DND-41 (cell line): ENCODE data around the gene ZNF827.

Source experiments
- ATAC-seq: fragments of 200-7000 bp; cut with Tn5 transposase; 3 replicates; pipeline ENCODE4 v1.9.1; 2021; ENCODE audit warnings: low read depth; ENCODE audit not compliant: insufficient read depth
- DNase-seq: peaks from one replicate; pipeline ENCODE4 v3.0.0-alpha.2; 2020
- H2AFZ ChIP-seq: 2 replicates; pipeline ENCODE4 v1.6.0; 2012; ENCODE audit warnings: low read depth, low read length
- H3K27ac ChIP-seq: 2 replicates; pipeline ENCODE4 v1.5.1; 2012; ENCODE audit warnings: low read length, inconsistent platforms
- H3K27me3 ChIP-seq: fragments of 200-600 bp; sonication (generic); 2 replicates; pipeline ENCODE4 v1.6.0; 2012; ENCODE audit warnings: low read length, mild to moderate bottlenecking, inconsistent platforms; ENCODE audit not compliant: insufficient read depth, poor library complexity
- H3K36me3 ChIP-seq: 2 replicates; pipeline ENCODE4 v1.5.1; 2012; ENCODE audit warnings: low read length, inconsistent platforms; ENCODE audit not compliant: insufficient read depth
- H3K4me1 ChIP-seq: 2 replicates; pipeline ENCODE4 v1.5.1; 2012; ENCODE audit warnings: mild to moderate bottlenecking, low read length; ENCODE audit not compliant: insufficient read depth
- H3K4me2 ChIP-seq: 2 replicates; pipeline ENCODE4 v1.6.0; 2012; ENCODE audit warnings: mild to moderate bottlenecking, moderate library complexity, low read length, inconsistent platforms; ENCODE audit not compliant: insufficient read depth
- H3K4me3 ChIP-seq, 2 experiments: fragments of 200-600 bp in 1 of 2; shearing (Covaris generic) in 1 of 2; 2 replicates each; pipeline ENCODE4 v1.5.1; 2012 to 2016; ENCODE audit warnings: inconsistent platforms in 2 of 2, low read length in 2 of 2, mild to moderate bottlenecking in 2 of 2, low read depth in 1 of 2, moderate library complexity in 1 of 2
- H3K79me2 ChIP-seq: 2 replicates; pipeline ENCODE4 v1.6.0; 2012; ENCODE audit warnings: low read length, inconsistent platforms; ENCODE audit not compliant: insufficient read depth
- H3K9ac ChIP-seq: 2 replicates; pipeline ENCODE4 v1.6.0; 2012; ENCODE audit warnings: low read depth, mild to moderate bottlenecking, inconsistent platforms, low read length, moderate library complexity
- H3K9me3 ChIP-seq: 2 replicates; pipeline ENCODE4 v1.5.1; 2012; ENCODE audit warnings: low read length, moderate library complexity, mild to moderate bottlenecking, inconsistent platforms; ENCODE audit not compliant: insufficient read depth, severe bottlenecking
- H4K20me1 ChIP-seq: 2 replicates; pipeline ENCODE4 v1.6.0; 2012; ENCODE audit warnings: low read length; ENCODE audit not compliant: insufficient read depth
- EZH2 ChIP-seq: IDR thresholded peaks from 3 replicates; pipeline ENCODE4 v1.6.1; 2012; ENCODE audit warnings: borderline replicate concordance, low read depth, mild to moderate bottlenecking, moderate library complexity, low read length, inconsistent platforms; ENCODE audit not compliant: severe bottlenecking
- TF ChIP-seq, protein P1 (sequence below): IDR thresholded peaks from 2 replicates; pipeline ENCODE4 v1.5.1; 2012; ENCODE audit warnings: borderline replicate concordance, low read length, moderate library complexity, mild to moderate bottlenecking; ENCODE audit not compliant: poor library complexity, severe bottlenecking; ENCODE audit errors: extremely low read depth

Gene ZNF827

DNA sequence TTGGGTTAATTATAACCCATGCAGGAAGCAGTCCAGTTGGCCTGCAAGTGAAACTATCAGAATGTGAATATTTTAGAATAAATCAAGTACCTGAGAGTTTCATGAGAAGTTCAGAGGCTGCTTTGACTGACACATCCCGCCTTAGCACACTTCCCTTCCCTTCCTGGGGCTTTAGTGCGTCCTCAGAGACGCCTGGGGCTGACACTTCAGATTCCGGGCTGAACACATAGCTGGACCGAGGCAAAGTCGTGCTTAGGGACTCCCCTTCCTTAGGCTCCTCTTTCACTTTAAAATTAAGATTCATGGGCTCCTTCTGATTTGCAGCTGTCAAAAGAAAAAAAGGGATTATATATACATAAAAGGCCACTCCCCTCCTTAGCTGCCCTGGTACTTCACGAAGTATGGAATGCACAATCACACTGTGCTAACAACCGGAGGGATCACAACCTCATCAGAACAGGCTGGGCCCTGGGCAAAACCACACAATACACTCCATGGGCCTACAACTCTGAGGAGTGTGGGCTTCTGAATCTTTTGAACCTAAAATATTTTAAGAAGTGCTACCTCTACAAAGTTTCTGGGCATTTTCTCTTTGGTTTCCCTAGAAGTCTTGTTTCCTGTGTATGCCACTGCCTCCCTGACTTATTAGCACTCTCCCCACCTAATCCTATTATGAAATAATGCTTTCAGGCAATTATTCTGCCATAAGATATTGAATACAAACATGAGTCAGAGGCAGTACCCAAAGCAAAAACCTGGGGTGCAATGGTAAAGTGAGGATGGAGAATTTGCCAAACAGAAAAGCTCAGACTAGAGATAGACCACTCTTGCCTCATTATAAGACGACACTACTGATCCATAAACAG lies 68.2 kb downstream of the ZNF827 start:
- Histone ChIP-seq H3K36me3 (no peaks in the 10 kb centered on the region), H3K4me1 (no peaks in the 10 kb centered on the region), H4K20me1 (no peaks in the 10 kb centered on the region), H2AFZ (no peak overlapping the region), H3K27me3 (no peaks in the 10 kb centered on the region), H3K4me3 (no peak overlapping the region), H3K4me2 (no peak overlapping the region), H3K9me3 (no peaks in the 10 kb centered on the region), H3K79me2 (no peaks in the 10 kb centered on the region), H3K27ac (no peak overlapping the region), H3K9ac (no peak overlapping the region)
- TF ChIP-seq, protein P1, sequence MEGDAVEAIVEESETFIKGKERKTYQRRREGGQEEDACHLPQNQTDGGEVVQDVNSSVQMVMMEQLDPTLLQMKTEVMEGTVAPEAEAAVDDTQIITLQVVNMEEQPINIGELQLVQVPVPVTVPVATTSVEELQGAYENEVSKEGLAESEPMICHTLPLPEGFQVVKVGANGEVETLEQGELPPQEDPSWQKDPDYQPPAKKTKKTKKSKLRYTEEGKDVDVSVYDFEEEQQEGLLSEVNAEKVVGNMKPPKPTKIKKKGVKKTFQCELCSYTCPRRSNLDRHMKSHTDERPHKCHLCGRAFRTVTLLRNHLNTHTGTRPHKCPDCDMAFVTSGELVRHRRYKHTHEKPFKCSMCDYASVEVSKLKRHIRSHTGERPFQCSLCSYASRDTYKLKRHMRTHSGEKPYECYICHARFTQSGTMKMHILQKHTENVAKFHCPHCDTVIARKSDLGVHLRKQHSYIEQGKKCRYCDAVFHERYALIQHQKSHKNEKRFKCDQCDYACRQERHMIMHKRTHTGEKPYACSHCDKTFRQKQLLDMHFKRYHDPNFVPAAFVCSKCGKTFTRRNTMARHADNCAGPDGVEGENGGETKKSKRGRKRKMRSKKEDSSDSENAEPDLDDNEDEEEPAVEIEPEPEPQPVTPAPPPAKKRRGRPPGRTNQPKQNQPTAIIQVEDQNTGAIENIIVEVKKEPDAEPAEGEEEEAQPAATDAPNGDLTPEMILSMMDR, result no peak
- TF ChIP-seq EZH2, result no peak
- DNase-seq (no peak), ATAC-seq (no peak)

DNA sequence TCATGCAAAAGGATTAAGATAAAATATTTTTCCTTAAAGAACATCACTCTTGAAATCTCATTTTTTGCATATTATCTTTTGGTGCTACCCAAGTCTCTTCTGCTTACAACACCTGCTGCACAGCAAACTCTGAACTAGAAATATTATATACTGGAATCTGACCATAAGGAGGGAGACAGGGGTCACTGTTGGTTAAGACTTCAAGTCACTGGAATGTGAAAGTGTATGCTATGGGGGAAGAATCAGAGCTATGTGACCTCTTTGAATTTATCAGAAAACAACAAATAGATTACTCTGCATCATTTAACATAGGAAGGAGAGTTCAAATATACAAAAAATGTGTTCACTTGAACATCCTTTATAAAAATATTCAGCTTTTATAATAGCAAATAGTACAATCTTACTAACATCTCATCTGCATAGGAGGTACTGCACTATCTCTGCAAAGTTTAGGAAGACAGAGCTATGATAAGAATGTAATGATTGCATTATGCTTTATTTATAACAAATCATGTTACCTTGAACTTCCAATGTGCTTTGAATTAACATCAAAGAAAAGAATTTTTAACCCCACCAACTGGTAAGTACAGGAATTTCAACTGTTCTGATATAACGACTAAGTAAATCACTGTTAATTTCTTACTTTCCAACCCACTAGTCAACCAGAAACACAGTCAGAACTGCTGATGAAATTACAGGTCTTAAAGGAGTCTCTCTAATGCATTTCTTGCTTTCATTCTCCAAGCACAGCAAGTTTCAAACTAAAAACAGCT lies 69.8 kb downstream of the ZNF827 start:
- DNase-seq (no peak), ATAC-seq (no peak)
- H2AFZ ChIP-seq, result no peak overlapping the region
- no peak overlapping the region for H3K27ac ChIP-seq
- no peaks in the 10 kb centered on the region for H3K27me3 ChIP-seq
- TF ChIP-seq, protein P1, result peak; percentile 9
- no peak for TF ChIP-seq EZH2
- H4K20me1 ChIP-seq, result no peaks in the 10 kb centered on the region
- H3K79me2 ChIP-seq, result no peaks in the 10 kb centered on the region
- H3K9me3 ChIP-seq, result no peaks in the 10 kb centered on the region
- H3K4me1 ChIP-seq, result no peaks in the 10 kb centered on the region
- H3K9ac ChIP-seq, result no peak overlapping the region
- no peak overlapping the region for H3K4me2 ChIP-seq
- H3K4me3 ChIP-seq, result no peak overlapping the region
- H3K36me3 ChIP-seq, result no peaks in the 10 kb centered on the region

DNA sequence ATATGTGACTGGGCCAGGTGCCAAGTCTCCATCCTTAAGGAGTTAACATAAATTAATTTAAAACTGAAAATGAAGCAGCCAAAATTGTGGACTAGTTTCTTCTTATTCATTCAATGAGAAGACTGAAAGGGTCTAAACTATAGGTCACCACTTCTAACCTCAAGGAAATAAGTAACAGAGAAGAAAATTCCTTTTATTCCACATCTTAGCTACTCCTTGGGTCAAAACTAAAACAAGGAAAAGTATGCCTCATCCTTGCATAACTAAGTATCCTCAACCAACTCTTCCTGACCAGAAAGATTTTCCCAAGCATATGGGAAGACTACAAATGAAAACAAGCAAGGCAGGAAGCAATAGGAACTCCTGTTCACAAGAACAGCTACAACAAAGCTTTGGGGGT lies 71.2 kb downstream of the ZNF827 start:
- no peak overlapping the region for H3K4me3 ChIP-seq
- TF ChIP-seq, protein P1, result no peak
- TF ChIP-seq EZH2, result no peak
- H3K9me3 ChIP-seq, result no peaks in the 10 kb centered on the region
- DNase-seq (no peak), ATAC-seq (no peak)
- H2AFZ ChIP-seq, result no peak overlapping the region
- H3K27ac ChIP-seq, result no peak overlapping the region
- no peaks in the 10 kb centered on the region for H3K79me2 ChIP-seq
- H4K20me1 ChIP-seq, result no peaks in the 10 kb centered on the region
- no peak overlapping the region for H3K4me2 ChIP-seq
- H3K27me3 ChIP-seq, result no peaks in the 10 kb centered on the region
- no peak overlapping the region for H3K9ac ChIP-seq
- no peaks in the 10 kb centered on the region for H3K36me3 ChIP-seq
- no peaks in the 10 kb centered on the region for H3K4me1 ChIP-seq
